Common myeloid progenitor, CD34-positive (primary cell): Measurements from ENCODE around the gene DNAJC18.

Experiments used
- CTCF ChIA-PET: fragments of 350-600 bp; sonication (Branson Sonifier 250); formaldehyde crosslinking; loops from one replicate; lab custom pipeline; 2021; ENCODE audit warnings: antibody characterized with exemption; lab: Charles Lee
- POLR2A ChIA-PET: fragments of 350-600 bp; sonication (Branson Sonifier 250); formaldehyde crosslinking; loops from one replicate; lab custom pipeline; 2021; ENCODE audit warnings: antibody characterized with exemption; lab: Charles Lee
- DNase-seq, 3 donors: peaks; one replicate each; pipeline versions ENCODE4 v3.0.0 to v3.0.0-alpha.2; 2013
- H3K27ac ChIP-seq, 2 experiments: 1 replicate in 1 of 2; 2 replicates in 1 of 2; pipeline ENCODE4 v1.7.0; 2013; ENCODE audit warnings: inconsistent platforms in 2 of 2, low read length in 2 of 2, mild to moderate bottlenecking in 2 of 2, low read depth in 1 of 2, moderate library complexity in 1 of 2; ENCODE audit not compliant: severe bottlenecking in 2 of 2, insufficient read depth in 1 of 2, poor library complexity in 1 of 2
- H3K27me3 ChIP-seq, 5 experiments: replicated peaks in 2 of 5; 1 replicate in 3 of 5; 2 replicates in 2 of 5; pipeline versions ENCODE4 v1.6.1 to v1.7.0; 2013; ENCODE audit warnings: low read length in 4 of 5, mild to moderate bottlenecking in 2 of 5, moderate library complexity in 2 of 5, inconsistent platforms in 1 of 5; ENCODE audit not compliant: insufficient read depth in 5 of 5, control insufficient read depth in 4 of 5
- H3K36me3 ChIP-seq, 4 experiments: 1 replicate in 2 of 4; 2 replicates in 2 of 4; pipeline versions ENCODE4 v1.6.1 to v1.7.0; 2013; ENCODE audit warnings: low read length in 3 of 4, control low read depth in 1 of 4, mild to moderate bottlenecking in 1 of 4; ENCODE audit not compliant: control insufficient read depth in 4 of 4, insufficient read depth in 4 of 4
- H3K4me1 ChIP-seq, 4 experiments: 1 replicate in 3 of 4; 2 replicates in 1 of 4; pipeline versions ENCODE4 v1.6.1 to v1.7.1; 2013; ENCODE audit warnings: low read length in 3 of 4, mild to moderate bottlenecking in 3 of 4, control low read depth in 1 of 4, inconsistent platforms in 1 of 4, moderate library complexity in 1 of 4; ENCODE audit not compliant: control insufficient read depth in 4 of 4, insufficient read depth in 4 of 4; ENCODE audit errors: control extremely low read depth in 1 of 4
- H3K4me3 ChIP-seq, 7 experiments: 1 replicate in 4 of 7; 2 replicates in 3 of 7; pipeline versions ENCODE4 v1.5.1 to v1.7.0; 2013; ENCODE audit warnings: mild to moderate bottlenecking in 7 of 7, low read length in 6 of 7, moderate library complexity in 6 of 7, inconsistent platforms in 2 of 7, low read depth in 2 of 7, control low read depth in 1 of 7; ENCODE audit not compliant: insufficient read depth in 4 of 7, control insufficient read depth in 1 of 7; ENCODE audit errors: extremely low read depth in 1 of 7
- H3K9me3 ChIP-seq, 5 experiments: 1 replicate in 4 of 5; 2 replicates in 1 of 5; pipeline versions ENCODE4 v1.6.1 to v1.7.1; 2013; ENCODE audit warnings: low read length in 4 of 5, mild to moderate bottlenecking in 2 of 5, inconsistent platforms in 1 of 5, low read depth in 1 of 5, moderate library complexity in 1 of 5; ENCODE audit not compliant: control insufficient read depth in 4 of 5, insufficient read depth in 2 of 5; ENCODE audit errors: control extremely low read depth in 1 of 5
- whole genome bisulfite sequencing: methylation state at CpG from one replicate; pipeline ENCODE4 v1.1.5; 2013; ENCODE audit not compliant: insufficient coverage; 5-methylcytosine and 5-hydroxymethylcytosine counted together

Gene DNAJC18

GRCh38 chr5:139407517-139407916, 31.8 kb downstream of the DNAJC18 start:
- H3K27ac ChIP-seq = no peak overlapping the region
- peak in 2 of 3 donors; percentile 34 to 48 for DNase-seq
- no peak overlapping the region for H3K4me3 ChIP-seq
- H3K4me1 ChIP-seq = peaks cover 15 to 27% (median 21%) of the 10 kb centered on the region in 4 experiments
- CTCF ChIA-PET = interaction anchor here (0.6 to 6.8 kb wide), 7 partner anchors 8 to 419 kb away, joined by 3 to 53 read pairs (median 4); no protein-coding TSS in a partner anchor
- no peaks in the 10 kb centered on the region for H3K27me3 ChIP-seq
- no peaks in the 10 kb centered on the region for H3K36me3 ChIP-seq
- no peaks in the 10 kb centered on the region for H3K9me3 ChIP-seq
- POLR2A ChIA-PET = no interaction called here

GRCh38 chr5:139406963-139407362, 32.4 kb downstream of the DNAJC18 start:
- CTCF ChIA-PET = interaction anchor here (0.6 to 6.8 kb wide), 8 partner anchors 9 to 420 kb away, joined by 3 to 53 read pairs (median 3); no protein-coding TSS in a partner anchor
- 94% methylated on average over 2 of the region's 2 CpGs for WGBS
- Histone ChIP-seq H3K4me1 (peaks cover 15 to 27% (median 21%) of the 10 kb centered on the region in 4 experiments), H3K36me3 (no peaks in the 10 kb centered on the region), H3K9me3 (no peaks in the 10 kb centered on the region), H3K4me3 (no peak overlapping the region), H3K27me3 (no peaks in the 10 kb centered on the region), H3K27ac (no peak overlapping the region)
- POLR2A ChIA-PET = no interaction called here
- no peak for DNase-seq

- DNase-seq = no peak
- 87% methylated on average over 3 of the region's 5 CpGs for WGBS
- peaks cover 0 to 3% (median under 1%) of the 10 kb centered on the region in 4 experiments for H3K36me3 ChIP-seq
- CTCF ChIA-PET = interaction anchor here (0.9 to 4.4 kb wide), 8 partner anchors 10 to 109 kb away, joined by 3 to 60 read pairs (median 4); partner anchors contain the start of genes MZB1 and PROB1
- POLR2A ChIA-PET = no interaction called here
- H3K9me3 ChIP-seq = no peaks in the 10 kb centered on the region
- peaks cover 15 to 27% (median 21%) of the 10 kb centered on the region in 4 experiments for H3K4me1 ChIP-seq
- no peaks in the 10 kb centered on the region for H3K27me3 ChIP-seq
- peak overlapping the region; percentile 56 to 84 for H3K27ac ChIP-seq
- H3K4me3 ChIP-seq = peak overlapping the region in 6 of 7 experiments; percentile 69 to 82 (median 73)
These were observed 34.9 kb downstream of the DNAJC18 start for GRCh38 chr5:139404484-139404840.

GRCh38 chr5:139403787-139404483, 35.4 kb downstream of the DNAJC18 start, which contains the start of gene SPATA24:
Gene SPATA24 (minus strand): TSS chr5:139404089. CDS start chr5:139404060, 29 bp downstream.
- Histone ChIP-seq H3K4me1 (peaks cover 15 to 27% (median 21%) of the 10 kb centered on the region in 4 experiments), H3K27ac (peak within 1 kb of the TSS; percentile 56 to 84), H3K36me3 (peaks cover 0 to 3% (median 1%) of the 10 kb centered on the region in 4 experiments), H3K9me3 (no peaks in the 10 kb centered on the region), H3K27me3 (no peaks in the 10 kb centered on the region), H3K4me3 (peak within 1 kb of the TSS; percentile 39 to 82 (median 71))
- 0% methylated on average over 40 of the region's 41 CpGs for WGBS
- POLR2A ChIA-PET = no interaction called here
- CTCF ChIA-PET = interaction anchor here (0.9 to 4.4 kb wide), 12 partner anchors 11 to 160 kb away, joined by 3 to 60 read pairs (median 4); partner anchors contain the start of genes MZB1 and PROB1
- DNase-seq = peak; percentile 98 to 99 (median 99)

GRCh38 chr5:139403418-139403786, 35.9 kb downstream of the DNAJC18 start:
- Histone ChIP-seq H3K4me3 (peak overlapping the region; percentile 39 to 82 (median 71)), H3K9me3 (no peaks in the 10 kb centered on the region), H3K4me1 (peaks cover 15 to 27% (median 21%) of the 10 kb centered on the region in 4 experiments), H3K27ac (peak overlapping the region; percentile 56 to 84), H3K27me3 (no peaks in the 10 kb centered on the region), H3K36me3 (peaks cover 0 to 3% (median 1%) of the 10 kb centered on the region in 4 experiments)
- 18% methylated on average over 7 of the region's 7 CpGs for WGBS
- peak in 2 of 3 donors; percentile 35 to 37 for DNase-seq
- ChIA-PET POLR2A (interaction anchor here (0.7 kb wide), 1 partner anchor 132 kb away, joined by 3 read pairs; no protein-coding TSS in a partner anchor), CTCF (interaction anchor here (0.7 to 4.4 kb wide), 14 partner anchors 11 to 160 kb away, joined by 3 to 60 read pairs (median 4); partner anchors contain the start of genes MZB1 and PROB1)

GRCh38 chr5:139402561-139403158, 36.7 kb downstream of the DNAJC18 start:
- peaks cover 0 to 3% (median 1%) of the 10 kb centered on the region in 4 experiments for H3K36me3 ChIP-seq
- H3K27me3 ChIP-seq = no peaks in the 10 kb centered on the region
- 47% methylated on average over 4 of the region's 7 CpGs for WGBS
- no peak overlapping the region for H3K27ac ChIP-seq
- DNase-seq = peak in 2 of 3 donors; percentile 50 to 54
- no peaks in the 10 kb centered on the region for H3K9me3 ChIP-seq
- peak overlapping the region in 1 of 7 experiments; percentile 81 for H3K4me3 ChIP-seq
- ChIA-PET POLR2A (interaction anchor here (0.7 to 1.2 kb wide), 3 partner anchors 10 to 131 kb away, joined by 3 read pairs; partner anchors contain the start of gene PAIP2), CTCF (interaction anchor here (0.7 to 4.4 kb wide), 19 partner anchors 8 to 161 kb away, joined by 3 to 60 read pairs (median 4); partner anchors contain the start of genes MZB1 and PROB1)
- H3K4me1 ChIP-seq = peaks cover 11 to 24% (median 19%) of the 10 kb centered on the region in 4 experiments
